ENCODE data around the gene CLK4.

- TF ChIP-seq, protein P1, sequence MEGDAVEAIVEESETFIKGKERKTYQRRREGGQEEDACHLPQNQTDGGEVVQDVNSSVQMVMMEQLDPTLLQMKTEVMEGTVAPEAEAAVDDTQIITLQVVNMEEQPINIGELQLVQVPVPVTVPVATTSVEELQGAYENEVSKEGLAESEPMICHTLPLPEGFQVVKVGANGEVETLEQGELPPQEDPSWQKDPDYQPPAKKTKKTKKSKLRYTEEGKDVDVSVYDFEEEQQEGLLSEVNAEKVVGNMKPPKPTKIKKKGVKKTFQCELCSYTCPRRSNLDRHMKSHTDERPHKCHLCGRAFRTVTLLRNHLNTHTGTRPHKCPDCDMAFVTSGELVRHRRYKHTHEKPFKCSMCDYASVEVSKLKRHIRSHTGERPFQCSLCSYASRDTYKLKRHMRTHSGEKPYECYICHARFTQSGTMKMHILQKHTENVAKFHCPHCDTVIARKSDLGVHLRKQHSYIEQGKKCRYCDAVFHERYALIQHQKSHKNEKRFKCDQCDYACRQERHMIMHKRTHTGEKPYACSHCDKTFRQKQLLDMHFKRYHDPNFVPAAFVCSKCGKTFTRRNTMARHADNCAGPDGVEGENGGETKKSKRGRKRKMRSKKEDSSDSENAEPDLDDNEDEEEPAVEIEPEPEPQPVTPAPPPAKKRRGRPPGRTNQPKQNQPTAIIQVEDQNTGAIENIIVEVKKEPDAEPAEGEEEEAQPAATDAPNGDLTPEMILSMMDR (IDR thresholded peaks at IDR 0.05) = no peak
- TF ChIP-seq POLR2A (IDR thresholded peaks at IDR 0.05) = no peak
Observed at GRCh38 chr5:178577944-178578343, 48.9 kb downstream of the CLK4 start.
